Upper lobe of right lung (tissue), 1 donor: ENCODE measurements around the gene SERPINA5. TPM values are rescaled to one million over a fixed set of nuclear protein-coding genes. Genes with fewer than 3 reads are reported as not detected.

Experiments used
- ATAC-seq: fragments of 200-7000 bp; cut with Tn5 transposase; one replicate; pipeline ENCODE4 v1.9.1; 2020; ENCODE audit warnings: mild to moderate bottlenecking, moderate library complexity
- DNase-seq: peaks from one replicate; pipeline ENCODE4 v3.0.0-alpha.2; 2020
- H3K27ac ChIP-seq: fragments of 200-600 bp; one replicate; pipeline ENCODE4 v1.8.0; 2022
- H3K27me3 ChIP-seq: fragments of 200-600 bp; one replicate; pipeline ENCODE4 v1.8.0; 2022; ENCODE audit warnings: mild to moderate bottlenecking
- H3K36me3 ChIP-seq: fragments of 200-600 bp; one replicate; pipeline ENCODE4 v1.8.0; 2022
- H3K4me1 ChIP-seq: fragments of 200-600 bp; one replicate; pipeline ENCODE4 v1.8.0; 2022
- H3K4me3 ChIP-seq: fragments of 200-600 bp; one replicate; pipeline ENCODE4 v1.8.0; 2022; ENCODE audit warnings: mild to moderate bottlenecking
- H3K9me3 ChIP-seq: fragments of 200-600 bp; one replicate; pipeline ENCODE4 v1.8.0; 2022
- intact Hi-C: fragments of 100-400 bp; cut with DNase I; formaldehyde crosslinking; loops from one replicate; pipeline ENCODE4 v1.11.0; 2022
- total RNA-seq: library from RNA; stranded (reverse); fragmentation: NEBNext Ultra II Directional; extraction: Animal tissue kit (Norgen Biotek cat#: 25700); gene quantifications from one replicate; pipeline ENCODE4 v1.2.1, GENCODE V29; 2021
- TF ChIP-seq, protein P1 (sequence below): fragments of 200-600 bp; IDR thresholded peaks from one replicate; pipeline ENCODE4 v1.8.0; 2022; ENCODE audit warnings: antibody characterized with exemption
- donor health status: DM: no; HTN: yes; CAD: no; lungs with severe emphysema.

SERPINA5 gene
- total RNA-seq, 1 donor from 2014 or later = 0.41 TPM

DNA sequence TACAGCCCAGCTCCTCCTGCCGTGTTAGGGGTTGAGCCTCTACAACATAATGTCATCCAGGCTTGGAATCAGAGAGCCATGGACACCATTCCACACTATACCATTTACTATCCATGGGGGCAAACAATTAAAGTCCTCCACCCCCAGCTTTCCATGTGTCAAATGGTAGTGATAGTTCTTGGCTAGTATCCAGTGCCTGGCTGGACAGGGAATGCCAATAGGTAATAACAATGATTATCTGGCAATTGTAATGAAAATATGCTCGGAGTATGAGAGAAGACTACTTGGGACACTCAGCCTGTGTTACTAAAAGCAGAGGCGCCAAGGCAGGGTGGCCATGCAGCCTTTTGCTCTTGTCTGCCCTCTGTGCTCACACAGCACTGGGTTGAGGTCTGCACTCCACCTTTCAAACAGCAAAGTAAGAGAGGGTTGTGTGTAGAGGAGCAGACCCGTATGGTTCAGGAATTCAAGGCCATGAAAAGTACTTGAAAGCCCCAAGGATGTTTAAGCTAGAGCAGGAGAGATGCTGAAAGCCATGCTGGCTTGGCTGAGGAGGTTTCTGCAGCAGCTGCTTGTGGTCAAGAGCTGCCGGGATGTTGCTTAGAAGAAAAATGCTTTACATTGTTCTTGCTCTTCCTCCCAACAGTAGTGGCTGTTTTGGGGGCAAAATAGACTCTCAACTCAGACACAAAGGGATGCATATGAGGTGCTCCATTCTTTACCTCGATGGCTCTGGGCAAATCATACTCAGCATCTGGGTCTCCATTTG is 41.6 kb downstream of the SERPINA5 start:
- Histone ChIP-seq H3K9me3 (peaks cover 15% of the 10 kb centered on the region), H3K27ac (no peak overlapping the region), H3K27me3 (no peaks in the 10 kb centered on the region), H3K36me3 (no peaks in the 10 kb centered on the region), H3K4me3 (no peak overlapping the region), H3K4me1 (no peaks in the 10 kb centered on the region)
- intact Hi-C loops = no loop called here
- DNase-seq = no peak
- TF ChIP-seq, protein P1, sequence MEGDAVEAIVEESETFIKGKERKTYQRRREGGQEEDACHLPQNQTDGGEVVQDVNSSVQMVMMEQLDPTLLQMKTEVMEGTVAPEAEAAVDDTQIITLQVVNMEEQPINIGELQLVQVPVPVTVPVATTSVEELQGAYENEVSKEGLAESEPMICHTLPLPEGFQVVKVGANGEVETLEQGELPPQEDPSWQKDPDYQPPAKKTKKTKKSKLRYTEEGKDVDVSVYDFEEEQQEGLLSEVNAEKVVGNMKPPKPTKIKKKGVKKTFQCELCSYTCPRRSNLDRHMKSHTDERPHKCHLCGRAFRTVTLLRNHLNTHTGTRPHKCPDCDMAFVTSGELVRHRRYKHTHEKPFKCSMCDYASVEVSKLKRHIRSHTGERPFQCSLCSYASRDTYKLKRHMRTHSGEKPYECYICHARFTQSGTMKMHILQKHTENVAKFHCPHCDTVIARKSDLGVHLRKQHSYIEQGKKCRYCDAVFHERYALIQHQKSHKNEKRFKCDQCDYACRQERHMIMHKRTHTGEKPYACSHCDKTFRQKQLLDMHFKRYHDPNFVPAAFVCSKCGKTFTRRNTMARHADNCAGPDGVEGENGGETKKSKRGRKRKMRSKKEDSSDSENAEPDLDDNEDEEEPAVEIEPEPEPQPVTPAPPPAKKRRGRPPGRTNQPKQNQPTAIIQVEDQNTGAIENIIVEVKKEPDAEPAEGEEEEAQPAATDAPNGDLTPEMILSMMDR = no peak
- ATAC-seq = no peak

GRCh38 chr14:94623422-94623809 is 42.2 kb downstream of the SERPINA5 start:
- Histone ChIP-seq H3K4me1 (no peaks in the 10 kb centered on the region), H3K27ac (no peak overlapping the region), H3K9me3 (peaks cover 9% of the 10 kb centered on the region), H3K27me3 (no peaks in the 10 kb centered on the region), H3K36me3 (no peaks in the 10 kb centered on the region), H3K4me3 (no peak overlapping the region)
- no peak for DNase-seq
- intact Hi-C loops = no loop called here
- ATAC-seq = no peak
- TF ChIP-seq, protein P1 = no peak

GRCh38 chr14:94623856-94624499 is 42.8 kb downstream of the SERPINA5 start:
- no peak for ATAC-seq
- Histone ChIP-seq H3K36me3 (no peaks in the 10 kb centered on the region), H3K4me3 (no peak overlapping the region), H3K4me1 (no peaks in the 10 kb centered on the region), H3K27me3 (no peaks in the 10 kb centered on the region), H3K9me3 (peaks cover 3% of the 10 kb centered on the region), H3K27ac (no peak overlapping the region)
- no peak for DNase-seq
- intact Hi-C loops = no loop called here
- TF ChIP-seq, protein P1 = no peak

- H3K4me1 ChIP-seq = no peaks in the 10 kb centered on the region
- no peak overlapping the region for H3K4me3 ChIP-seq
- TF ChIP-seq, protein P1 = no peak
- no peaks in the 10 kb centered on the region for H3K36me3 ChIP-seq
- H3K9me3 ChIP-seq = no peaks in the 10 kb centered on the region
- H3K27ac ChIP-seq = no peak overlapping the region
- H3K27me3 ChIP-seq = no peaks in the 10 kb centered on the region
- intact Hi-C loops = no loop called here
- ATAC-seq (no peak), DNase-seq (no peak)
These were observed 43.5 kb downstream of the SERPINA5 start for GRCh38 chr14:94624537-94625352.

GRCh38 chr14:94625353-94625635 is 44.1 kb downstream of the SERPINA5 start:
- no peak for ATAC-seq
- Histone ChIP-seq H3K27me3 (no peaks in the 10 kb centered on the region), H3K4me1 (no peaks in the 10 kb centered on the region), H3K27ac (no peak overlapping the region), H3K9me3 (no peaks in the 10 kb centered on the region), H3K36me3 (no peaks in the 10 kb centered on the region), H3K4me3 (no peak overlapping the region)
- TF ChIP-seq, protein P1 = no peak
- intact Hi-C loops = no loop called here
- no peak for DNase-seq
